Fibroblast of skin of scalp (primary cell): Measurements from ENCODE around the gene GPATCH2. TPM values are rescaled to one million over a fixed set of nuclear protein-coding genes. Genes with fewer than 3 reads are reported as not detected.
A peak's percentile ranks its signal among the peaks of the same experiment; 100 is the strongest.
"Not testable (repeated sequence)": the region's sequence is repeated elsewhere in the genome, so short reads cannot be mapped to it uniquely, and the experiment has no call there.

Experiments used
- DNase-seq: peaks from one replicate; pipeline ENCODE4 v3.0.0-alpha.2; 2013
- polyA plus RNA-seq, 2 experiments: library from polyadenylated mRNA; unstranded; fragments of 120-200 nt; gene quantifications; one replicate each; pipeline ENCODE4 v1.2.1, GENCODE V29; 2013; ENCODE audit not compliant: insufficient read length in 2 of 2

GPATCH2 gene
- polyA plus RNA-seq (2013, experiment 1 of 2; ENCODE audit: insufficient read length) = 7.9 TPM
- 8.5 TPM for polyA plus RNA-seq (2013, experiment 2 of 2; ENCODE audit: insufficient read length)

- peak; percentile 89 for DNase-seq
Observed at GRCh38 chr1:217630711-217631591, at the start of gene GPATCH2, which contains the start of gene SPATA17. Gene GPATCH2, minus strand, starts transcription at chr1:217631090. Its CDS starts 119 bp downstream, at chr1:217630971. Gene SPATA17, plus strand, starts transcription at chr1:217631344. Its CDS starts 35 bp downstream, at chr1:217631379.

- DNase-seq = no peak
Observed at GRCh38 chr1:217674028-217674729, 43.3 kb upstream of the GPATCH2 start.

- DNase-seq = no peak
Observed at GRCh38 chr1:217673387-217673786, 42.5 kb upstream of the GPATCH2 start.

GRCh38 chr1:217668351-217668940 lies 37.6 kb upstream of the GPATCH2 start:
- DNase-seq = no peak

GRCh38 chr1:217661407-217661806 lies 30.5 kb upstream of the GPATCH2 start:
- DNase-seq = no peak

GRCh38 chr1:217660353-217661062 lies 29.6 kb upstream of the GPATCH2 start:
- peak; percentile 66 for DNase-seq

- DNase-seq = no peak
Observed at GRCh38 chr1:217650674-217651073, 19.8 kb upstream of the GPATCH2 start.

GRCh38 chr1:217647791-217648190 lies 16.9 kb upstream of the GPATCH2 start:
- no peak for DNase-seq

- no peak for DNase-seq
Observed at GRCh38 chr1:217642455-217642854, 11.6 kb upstream of the GPATCH2 start.

GRCh38 chr1:217627431-217627830 lies 3.5 kb downstream of the GPATCH2 start:
- DNase-seq = no peak

- DNase-seq = no peak
Observed at GRCh38 chr1:217626321-217626720, 4.6 kb downstream of the GPATCH2 start.

GRCh38 chr1:217622042-217622441 lies 8.8 kb downstream of the GPATCH2 start:
- no peak for DNase-seq

- no peak for DNase-seq
Observed at GRCh38 chr1:217620814-217621213, 10.1 kb downstream of the GPATCH2 start.

GRCh38 chr1:217617126-217617525 lies 13.8 kb downstream of the GPATCH2 start:
- no peak for DNase-seq

- DNase-seq = peak; percentile 7
Observed at GRCh38 chr1:217614200-217614712, 16.6 kb downstream of the GPATCH2 start.

- DNase-seq = no peak
Observed at GRCh38 chr1:217605390-217605789, 25.5 kb downstream of the GPATCH2 start.

- DNase-seq = no peak
Observed at GRCh38 chr1:217602380-217602779, 28.5 kb downstream of the GPATCH2 start.

- no peak for DNase-seq
Observed at GRCh38 chr1:217599154-217599553, 31.7 kb downstream of the GPATCH2 start.

GRCh38 chr1:217590598-217590997 lies 40.3 kb downstream of the GPATCH2 start:
- no peak for DNase-seq

- DNase-seq = no peak
Observed at GRCh38 chr1:217586586-217586985, 44.3 kb downstream of the GPATCH2 start.

- no peak for DNase-seq
Observed at GRCh38 chr1:217585577-217585976, 45.3 kb downstream of the GPATCH2 start.

GRCh38 chr1:217584286-217584811 lies 46.5 kb downstream of the GPATCH2 start:
- DNase-seq = not testable (repeated sequence)
